ENCODE data around the gene MIXL1. TPM values are rescaled to one million over a fixed set of nuclear protein-coding genes. Genes with fewer than 3 reads are reported as not detected.

The MIXL1 gene
- total RNA-seq, 1 experiment from 2014 or later, result not detected

- Histone ChIP-seq H2AFZ (no peak overlapping the region), H3F3A (ENCODE audit: insufficient read depth, low read depth) (peaks cover 10% of the 10 kb centered on the region; the same call in 1 of the 2 replicates), H3K4me3 (no peak overlapping the region), H3K27me3 (ENCODE audit: insufficient read depth, low read depth) (no peaks in the 10 kb centered on the region), H3K79me2 (ENCODE audit: low read depth) (no peaks in the 10 kb centered on the region), H3K4me1 (replicated peaks; ENCODE audit: insufficient read depth) (peaks cover 18% of the 10 kb centered on the region), H3K27ac (no peak overlapping the region), H3K4me2 (no peak overlapping the region), H4K20me1 (ENCODE audit: insufficient read depth) (no peaks in the 10 kb centered on the region), H3K9me2 (ENCODE audit: insufficient read depth) (no peaks in the 10 kb centered on the region), H3K36me3 (ENCODE audit: low read depth) (no peaks in the 10 kb centered on the region), H3K9me3 (ENCODE audit: insufficient read depth, low read depth) (no peaks in the 10 kb centered on the region)
- TF ChIP-seq EZH2 (IDR thresholded peaks at IDR 0.05; ENCODE audit: low read depth) (no peak), CTCF (conservative IDR thresholded peaks at IDR 0.05) (no peak)
- intact Hi-C loops (cut with micrococcal nuclease; ENCODE audit: unreplicated experiment), result no loop called here
- POLR2A ChIA-PET (ENCODE audit: unreplicated experiment), result no interaction called here
- CTCF ChIA-PET, result interaction anchor here (0.6 kb wide), 1 partner anchor 10 kb away, joined by 3 read pairs; no protein-coding TSS in a partner anchor
- BruUV-seq (replicated peaks), result no TSS peak
- DNase-seq, result no peak
These were observed 16.4 kb upstream of the MIXL1 start for GRCh38 chr1:226207048-226207447.

GRCh38 chr1:226209307-226210059 lies 14.0 kb upstream of the MIXL1 start:
- H3K79me2 ChIP-seq (ENCODE audit: low read depth), result no peaks in the 10 kb centered on the region
- DNase-seq, result no peak
- no peaks in the 10 kb centered on the region for H3K27me3 ChIP-seq (ENCODE audit: insufficient read depth, low read depth)
- no peaks in the 10 kb centered on the region for H4K20me1 ChIP-seq (ENCODE audit: insufficient read depth)
- H3F3A ChIP-seq (ENCODE audit: insufficient read depth, low read depth), result no peaks in the 10 kb centered on the region
- H3K9me2 ChIP-seq (ENCODE audit: insufficient read depth), result no peaks in the 10 kb centered on the region
- BruUV-seq (replicated peaks), result no TSS peak
- H3K4me1 ChIP-seq (replicated peaks; ENCODE audit: insufficient read depth), result no peaks in the 10 kb centered on the region
- H2AFZ ChIP-seq, result no peak overlapping the region
- H3K9me3 ChIP-seq (ENCODE audit: insufficient read depth, low read depth), result no peaks in the 10 kb centered on the region
- POLR2A ChIA-PET (ENCODE audit: unreplicated experiment), result interaction anchor here (0.6 kb wide), 1 partner anchor 1009 kb away, joined by 10 read pairs; no protein-coding TSS in a partner anchor
- no peak overlapping the region for H3K4me2 ChIP-seq
- H3K27ac ChIP-seq, result no peak overlapping the region
- H3K4me3 ChIP-seq, result no peak overlapping the region
- CTCF ChIA-PET, result no interaction called here
- TF ChIP-seq CTCF (conservative IDR thresholded peaks at IDR 0.05), result no peak
- TF ChIP-seq EZH2 (IDR thresholded peaks at IDR 0.05; ENCODE audit: low read depth), result no peak
- intact Hi-C loops (cut with micrococcal nuclease; ENCODE audit: unreplicated experiment), result no loop called here
- H3K36me3 ChIP-seq (ENCODE audit: low read depth), result no peaks in the 10 kb centered on the region

GRCh38 chr1:226210571-226211176 lies 12.8 kb upstream of the MIXL1 start:
- no peaks in the 10 kb centered on the region for H3F3A ChIP-seq (ENCODE audit: insufficient read depth, low read depth)
- no peak overlapping the region for H3K4me3 ChIP-seq
- no peak for TF ChIP-seq CTCF (conservative IDR thresholded peaks at IDR 0.05)
- H3K27ac ChIP-seq, result no peak overlapping the region
- intact Hi-C loops (cut with micrococcal nuclease; ENCODE audit: unreplicated experiment), result no loop called here
- no peak overlapping the region for H2AFZ ChIP-seq
- H3K36me3 ChIP-seq (ENCODE audit: low read depth), result no peaks in the 10 kb centered on the region
- no TSS peak for BruUV-seq (replicated peaks)
- H3K4me1 ChIP-seq (replicated peaks; ENCODE audit: insufficient read depth), result no peaks in the 10 kb centered on the region
- no peaks in the 10 kb centered on the region for H3K79me2 ChIP-seq (ENCODE audit: low read depth)
- CTCF ChIA-PET, result no interaction called here
- H3K4me2 ChIP-seq, result no peak overlapping the region
- POLR2A ChIA-PET (ENCODE audit: unreplicated experiment), result no interaction called here
- DNase-seq, result no peak
- H4K20me1 ChIP-seq (ENCODE audit: insufficient read depth), result no peaks in the 10 kb centered on the region
- no peaks in the 10 kb centered on the region for H3K9me2 ChIP-seq (ENCODE audit: insufficient read depth)
- no peaks in the 10 kb centered on the region for H3K9me3 ChIP-seq (ENCODE audit: insufficient read depth, low read depth)
- no peaks in the 10 kb centered on the region for H3K27me3 ChIP-seq (ENCODE audit: insufficient read depth, low read depth)

All from PC-9 (cell line).